ENCODE data around the gene SLC13A2.

DNA sequence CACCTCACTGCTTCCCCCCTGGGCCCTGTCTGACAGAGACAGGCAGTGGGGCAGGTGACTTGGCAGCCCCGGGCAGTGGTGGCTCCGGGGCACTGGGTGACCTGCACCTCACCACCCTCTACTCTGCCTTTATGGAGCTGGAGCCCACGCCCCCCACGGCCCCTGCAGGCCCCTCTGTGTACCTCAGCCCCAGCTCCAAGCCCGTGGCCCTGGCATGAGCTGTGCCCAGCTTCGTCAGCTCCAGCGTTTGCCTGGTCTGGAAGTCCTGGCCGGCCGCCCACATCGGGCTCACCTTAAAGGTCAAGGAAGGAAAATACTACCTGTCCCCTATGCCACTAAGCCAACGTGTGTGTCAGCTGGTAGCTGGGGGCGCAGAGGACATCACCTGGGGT, 63.8 kb downstream of the SLC13A2 start:
- TF ChIP-seq, protein P1, sequence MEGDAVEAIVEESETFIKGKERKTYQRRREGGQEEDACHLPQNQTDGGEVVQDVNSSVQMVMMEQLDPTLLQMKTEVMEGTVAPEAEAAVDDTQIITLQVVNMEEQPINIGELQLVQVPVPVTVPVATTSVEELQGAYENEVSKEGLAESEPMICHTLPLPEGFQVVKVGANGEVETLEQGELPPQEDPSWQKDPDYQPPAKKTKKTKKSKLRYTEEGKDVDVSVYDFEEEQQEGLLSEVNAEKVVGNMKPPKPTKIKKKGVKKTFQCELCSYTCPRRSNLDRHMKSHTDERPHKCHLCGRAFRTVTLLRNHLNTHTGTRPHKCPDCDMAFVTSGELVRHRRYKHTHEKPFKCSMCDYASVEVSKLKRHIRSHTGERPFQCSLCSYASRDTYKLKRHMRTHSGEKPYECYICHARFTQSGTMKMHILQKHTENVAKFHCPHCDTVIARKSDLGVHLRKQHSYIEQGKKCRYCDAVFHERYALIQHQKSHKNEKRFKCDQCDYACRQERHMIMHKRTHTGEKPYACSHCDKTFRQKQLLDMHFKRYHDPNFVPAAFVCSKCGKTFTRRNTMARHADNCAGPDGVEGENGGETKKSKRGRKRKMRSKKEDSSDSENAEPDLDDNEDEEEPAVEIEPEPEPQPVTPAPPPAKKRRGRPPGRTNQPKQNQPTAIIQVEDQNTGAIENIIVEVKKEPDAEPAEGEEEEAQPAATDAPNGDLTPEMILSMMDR (IDR thresholded peaks at IDR 0.05): no peak
- no peak for TF ChIP-seq POLR2AphosphoS5 (IDR thresholded peaks at IDR 0.05)
- no peak for TF ChIP-seq POLR2A (IDR thresholded peaks at IDR 0.05)
- no peak for TF ChIP-seq EP300 (IDR thresholded peaks at IDR 0.05; ENCODE audit: low read depth)
